Non-pigmented ciliary epithelial cell (primary cell): ENCODE data around the gene TUFM.
"Not testable (repeated sequence)": the region's sequence is repeated elsewhere in the genome, so short reads cannot be mapped to it uniquely, and the experiment has no call there.

Experiments used
- DNase-seq: peaks from one replicate; pipeline ENCODE4 v3.0.0-alpha.2; 2010; ENCODE audit warnings: low read depth

TUFM gene

GRCh38 chr16:28846080-28846932 is at the start of gene TUFM:
Gene TUFM, minus strand, starts transcription at chr16:28846348. Its CDS starts 79 bp downstream, at chr16:28846269.
- DNase-seq, result peak; percentile 87

GRCh38 chr16:28895609-28896008 is 49.5 kb upstream of the TUFM start:
- DNase-seq, result no peak

GRCh38 chr16:28893291-28893690 is 47.1 kb upstream of the TUFM start:
- DNase-seq, result no peak

- DNase-seq, result no peak
These were observed 46.1 kb upstream of the TUFM start for GRCh38 chr16:28891964-28892890.

- not testable (repeated sequence) for DNase-seq
These were observed 44.2 kb upstream of the TUFM start for GRCh38 chr16:28890355-28890754.

- no peak for DNase-seq
These were observed 40.8 kb upstream of the TUFM start for GRCh38 chr16:28886945-28887344.

GRCh38 chr16:28884045-28884444 is 37.9 kb upstream of the TUFM start:
- no peak for DNase-seq

GRCh38 chr16:28883221-28883996 is 37.3 kb upstream of the TUFM start:
- no peak for DNase-seq

GRCh38 chr16:28882551-28883160 is 36.5 kb upstream of the TUFM start:
- no peak for DNase-seq

- DNase-seq, result not testable (repeated sequence)
These were observed 35.4 kb upstream of the TUFM start for GRCh38 chr16:28881565-28881964.

- DNase-seq, result no peak
These were observed 34.8 kb upstream of the TUFM start for GRCh38 chr16:28880955-28881354.

GRCh38 chr16:28880589-28880915 is 34.4 kb upstream of the TUFM start:
- no peak for DNase-seq

GRCh38 chr16:28879841-28880588 is 33.9 kb upstream of the TUFM start:
- DNase-seq, result peak; percentile 26

- no peak for DNase-seq
These were observed 33.2 kb upstream of the TUFM start for GRCh38 chr16:28879261-28879840.

- no peak for DNase-seq
These were observed 32.2 kb upstream of the TUFM start, which contains the start of gene ATP2A1 for GRCh38 chr16:28878083-28878926. Gene ATP2A1, plus strand, starts transcription at chr16:28878488. Its CDS starts 184 bp downstream, at chr16:28878672.

GRCh38 chr16:28877655-28878000 is 31.5 kb upstream of the TUFM start:
- DNase-seq, result no peak

GRCh38 chr16:28876973-28877654 is 31.0 kb upstream of the TUFM start:
- no peak for DNase-seq

- no peak for DNase-seq
These were observed 30.0 kb upstream of the TUFM start for GRCh38 chr16:28876019-28876659.
